Right ventricle myocardium superior (tissue), 1 donor: ENCODE data around the gene BRINP3. TPM values are rescaled to one million over a fixed set of nuclear protein-coding genes. Genes with fewer than 3 reads are reported as not detected.
"Not testable (repeated sequence)": the region's sequence is repeated elsewhere in the genome, so short reads cannot be mapped to it uniquely, and the experiment has no call there.

ENCODE experiments used
- ATAC-seq: fragments of 200-7000 bp; cut with Tn5 transposase; one replicate; pipeline ENCODE4 v1.9.1; 2020; ENCODE audit warnings: mild to moderate bottlenecking; ENCODE audit not compliant: poor library complexity
- DNase-seq: peaks from one replicate; pipeline ENCODE4 v3.0.0-alpha.2; 2020
- intact Hi-C: fragments of 100-400 bp; cut with DNase I; formaldehyde crosslinking; loops from one replicate; pipeline ENCODE4 v1.11.2; 2022
- long read RNA-seq: library from polyadenylated mRNA; unstranded; transcript quantifications from one replicate; pipeline ENCODE4 v2.0.0, GENCODE V29; 2021
- total RNA-seq: library from RNA; stranded (reverse); fragmentation: NEBNext Ultra II Directional; extraction: Animal tissue kit (Norgen Biotek cat#: 25700); gene quantifications from one replicate; pipeline ENCODE4 v1.2.1, GENCODE V29; 2021
- donor health status: DM: no; HTN: yes; CAD: no; lungs with severe emphysema.

Gene BRINP3
- 0.05 TPM for total RNA-seq
- long read RNA-seq: 0 reads

- intact Hi-C loops: no loop called here
- DNase-seq: no peak
- no peak for ATAC-seq
Observed at GRCh38 chr1:190477762-190478148, at the start of gene BRINP3. BRINP3 (minus strand) TSS chr1:190477864.

GRCh38 chr1:190511554-190511953 is 33.9 kb upstream of the BRINP3 start:
- intact Hi-C loops: no loop called here
- no peak for ATAC-seq
- no peak for DNase-seq

GRCh38 chr1:190507357-190507756 is 29.7 kb upstream of the BRINP3 start:
- ATAC-seq: no peak
- no peak for DNase-seq
- intact Hi-C loops: no loop called here

GRCh38 chr1:190504539-190504938 is 26.9 kb upstream of the BRINP3 start:
- intact Hi-C loops: not testable (repeated sequence)

GRCh38 chr1:190497565-190497964 is 19.9 kb upstream of the BRINP3 start:
- ATAC-seq (no peak), DNase-seq (no peak)
- intact Hi-C loops: no loop called here

More at GRCh38 chr1:190504539-190504938, 26.9 kb upstream of the BRINP3 start:
- not testable (repeated sequence) for DNase-seq, ATAC-seq

- ATAC-seq: no peak
- intact Hi-C loops: no loop called here
- no peak for DNase-seq
Observed at GRCh38 chr1:190494451-190494850, 16.8 kb upstream of the BRINP3 start.

GRCh38 chr1:190491404-190491803 is 13.7 kb upstream of the BRINP3 start:
- intact Hi-C loops: no loop called here
- no peak for ATAC-seq
- no peak for DNase-seq

GRCh38 chr1:190484045-190484444 is 6.4 kb upstream of the BRINP3 start:
- intact Hi-C loops: no loop called here
- DNase-seq (no peak), ATAC-seq (no peak)

- intact Hi-C loops: no loop called here
- ATAC-seq: no peak
- no peak for DNase-seq
Observed at GRCh38 chr1:190480231-190480630, 2.6 kb upstream of the BRINP3 start.

- no peak for DNase-seq
- intact Hi-C loops: no loop called here
- no peak for ATAC-seq
Observed at GRCh38 chr1:190479516-190479915, 1.9 kb upstream of the BRINP3 start.

GRCh38 chr1:190479050-190479397 is 1.4 kb upstream of the BRINP3 start:
- no peak for DNase-seq
- no peak for ATAC-seq

GRCh38 chr1:190478149-190479049 is 735 bp upstream of the BRINP3 start:
- DNase-seq: peak; percentile 37
- intact Hi-C loops: no loop called here
- ATAC-seq: no peak

More at GRCh38 chr1:190479050-190479397, 1.4 kb upstream of the BRINP3 start:
- intact Hi-C loops: no loop called here

- no peak for ATAC-seq
- no peak for DNase-seq
Observed at GRCh38 chr1:190476806-190477205, 858 bp downstream of the BRINP3 start.

GRCh38 chr1:190476321-190476720 is 1.3 kb downstream of the BRINP3 start:
- DNase-seq (no peak), ATAC-seq (no peak)

More at GRCh38 chr1:190476806-190477205, 858 bp downstream of the BRINP3 start:
- intact Hi-C loops: no loop called here

GRCh38 chr1:190475421-190476141 is 2.1 kb downstream of the BRINP3 start:
- no peak for DNase-seq
- ATAC-seq: no peak
- intact Hi-C loops: no loop called here

More at GRCh38 chr1:190476321-190476720, 1.3 kb downstream of the BRINP3 start:
- intact Hi-C loops: no loop called here

- intact Hi-C loops: no loop called here
- ATAC-seq: no peak
- no peak for DNase-seq
Observed at GRCh38 chr1:190474650-190475211, 2.9 kb downstream of the BRINP3 start.

- intact Hi-C loops: no loop called here
- ATAC-seq: no peak
- DNase-seq: no peak
Observed at GRCh38 chr1:190474010-190474409, 3.7 kb downstream of the BRINP3 start.

GRCh38 chr1:190472494-190472893 is 5.2 kb downstream of the BRINP3 start:
- DNase-seq (no peak), ATAC-seq (no peak)
- intact Hi-C loops: no loop called here

GRCh38 chr1:190472042-190472441 is 5.6 kb downstream of the BRINP3 start:
- DNase-seq (no peak), ATAC-seq (no peak)
- intact Hi-C loops: no loop called here

- ATAC-seq: no peak
- intact Hi-C loops: no loop called here
- no peak for DNase-seq
Observed at GRCh38 chr1:190464690-190465089, 13.0 kb downstream of the BRINP3 start.
